GM12864 (cell line): ENCODE results near the gene USP20.

Experiments used
- DNase-seq: peaks from one replicate; pipeline ENCODE4 v3.0.0-alpha.2; 2011; ENCODE audit warnings: low read depth
- H3K4me3 ChIP-seq: 2 replicates; pipeline ENCODE4 v1.5.1; 2011; ENCODE audit warnings: mild to moderate bottlenecking, low read depth, low read length, control low read depth
- TF ChIP-seq, protein P1 (sequence below): IDR thresholded peaks from 2 replicates; pipeline ENCODE4 v1.5.1; 2011; ENCODE audit warnings: low read depth, mild to moderate bottlenecking, moderate library complexity, low read length, control low read depth, inconsistent platforms; ENCODE audit errors: missing control alignments

Gene USP20

DNA sequence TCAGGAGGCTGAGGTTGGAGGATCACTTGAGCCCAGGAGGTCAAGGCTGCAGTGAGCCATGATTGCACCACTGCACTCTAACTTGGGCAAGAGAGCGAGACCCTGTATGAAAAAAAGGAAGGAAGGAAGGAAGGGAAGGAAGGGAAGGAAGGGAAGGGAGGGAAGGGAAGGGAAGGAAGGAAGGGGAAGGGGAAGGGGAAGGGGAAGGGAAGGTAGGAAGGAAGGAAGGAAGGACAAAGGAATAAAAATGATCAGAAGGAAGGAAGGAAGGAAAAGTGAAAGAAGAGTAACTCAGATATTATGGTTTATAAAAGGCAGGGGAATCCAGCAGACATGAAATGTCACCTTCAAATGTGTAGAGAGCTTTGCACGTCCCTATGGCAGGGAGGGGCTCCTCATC is 64.4 kb downstream of the USP20 start:
- TF ChIP-seq, protein P1, sequence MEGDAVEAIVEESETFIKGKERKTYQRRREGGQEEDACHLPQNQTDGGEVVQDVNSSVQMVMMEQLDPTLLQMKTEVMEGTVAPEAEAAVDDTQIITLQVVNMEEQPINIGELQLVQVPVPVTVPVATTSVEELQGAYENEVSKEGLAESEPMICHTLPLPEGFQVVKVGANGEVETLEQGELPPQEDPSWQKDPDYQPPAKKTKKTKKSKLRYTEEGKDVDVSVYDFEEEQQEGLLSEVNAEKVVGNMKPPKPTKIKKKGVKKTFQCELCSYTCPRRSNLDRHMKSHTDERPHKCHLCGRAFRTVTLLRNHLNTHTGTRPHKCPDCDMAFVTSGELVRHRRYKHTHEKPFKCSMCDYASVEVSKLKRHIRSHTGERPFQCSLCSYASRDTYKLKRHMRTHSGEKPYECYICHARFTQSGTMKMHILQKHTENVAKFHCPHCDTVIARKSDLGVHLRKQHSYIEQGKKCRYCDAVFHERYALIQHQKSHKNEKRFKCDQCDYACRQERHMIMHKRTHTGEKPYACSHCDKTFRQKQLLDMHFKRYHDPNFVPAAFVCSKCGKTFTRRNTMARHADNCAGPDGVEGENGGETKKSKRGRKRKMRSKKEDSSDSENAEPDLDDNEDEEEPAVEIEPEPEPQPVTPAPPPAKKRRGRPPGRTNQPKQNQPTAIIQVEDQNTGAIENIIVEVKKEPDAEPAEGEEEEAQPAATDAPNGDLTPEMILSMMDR: no peak
- no peak overlapping the region for H3K4me3 ChIP-seq
- DNase-seq: no peak

DNA sequence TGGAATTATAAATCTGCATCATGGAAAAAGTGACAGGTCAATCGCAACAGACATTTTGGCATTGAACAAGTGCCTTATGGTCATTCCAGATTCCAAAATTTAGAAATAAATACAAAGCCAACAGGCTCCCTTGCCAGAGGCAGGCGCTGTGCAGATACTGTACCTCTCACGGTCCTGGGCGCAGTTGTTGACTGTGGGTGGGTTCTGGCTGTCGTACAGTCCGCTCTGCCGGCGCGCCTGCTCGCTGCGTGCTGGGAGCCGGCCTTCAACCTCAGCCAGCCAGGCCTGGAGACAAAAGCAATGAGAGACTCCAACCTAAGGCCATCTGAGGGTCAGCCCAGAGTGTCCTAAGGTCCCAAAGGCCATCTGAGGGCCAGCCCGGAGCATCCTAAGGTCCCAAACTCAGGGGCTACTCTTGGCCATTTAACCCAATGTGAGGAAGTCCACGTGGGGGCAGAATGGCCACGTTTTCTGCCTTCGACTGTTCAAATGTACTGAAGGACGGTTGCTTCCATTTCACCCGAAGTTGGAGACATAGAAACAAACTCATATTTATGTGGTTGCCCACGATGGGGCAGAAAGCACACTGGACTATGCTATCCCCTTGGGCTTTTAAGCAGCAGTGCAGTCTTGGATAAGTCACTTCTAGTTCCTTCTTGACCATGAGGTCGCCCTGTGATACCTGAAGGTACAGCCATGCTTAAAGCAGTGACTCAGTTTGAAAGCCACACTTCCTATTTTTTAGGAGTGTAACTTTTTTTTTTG is 65.2 kb downstream of the USP20 start:
- peak; percentile 73 for DNase-seq
- TF ChIP-seq, protein P1: no peak
- no peak overlapping the region for H3K4me3 ChIP-seq

DNA sequence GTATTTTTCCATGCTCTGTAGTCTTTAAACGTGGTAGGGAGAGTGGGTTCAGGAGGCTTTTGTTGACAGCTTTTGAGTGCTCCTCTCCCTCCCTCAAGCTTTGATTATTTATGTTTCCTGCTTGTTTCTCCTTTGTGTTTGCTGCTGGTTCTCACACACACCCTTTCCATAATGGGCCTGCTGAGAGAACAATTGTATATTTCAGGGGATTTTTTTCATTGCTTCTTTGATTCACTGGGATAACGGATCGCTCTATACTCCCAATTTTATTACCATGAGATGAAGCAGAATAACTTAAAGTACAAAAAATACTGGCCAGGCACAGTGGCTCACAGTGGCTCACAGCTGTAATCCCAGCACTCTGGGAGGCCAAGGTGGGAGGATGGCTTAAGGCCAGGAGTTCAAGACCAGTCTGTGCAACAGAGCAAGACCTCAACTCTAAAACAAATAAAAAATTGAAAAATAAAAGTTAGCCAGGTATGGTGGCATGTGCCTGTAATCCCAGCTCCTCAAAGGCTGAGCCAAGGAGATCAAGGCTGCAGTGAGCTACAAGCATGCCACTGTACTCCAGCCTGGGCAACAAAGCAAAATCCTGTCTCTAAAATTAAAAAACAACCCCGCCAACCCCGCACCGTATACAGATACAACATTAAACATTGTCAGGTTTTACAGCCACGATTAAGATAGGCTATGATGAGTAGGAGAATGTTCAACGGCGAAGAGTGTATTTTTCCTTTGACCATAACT is 66.9 kb downstream of the USP20 start:
- no peak overlapping the region for H3K4me3 ChIP-seq
- TF ChIP-seq, protein P1: no peak
- DNase-seq: no peak

DNA sequence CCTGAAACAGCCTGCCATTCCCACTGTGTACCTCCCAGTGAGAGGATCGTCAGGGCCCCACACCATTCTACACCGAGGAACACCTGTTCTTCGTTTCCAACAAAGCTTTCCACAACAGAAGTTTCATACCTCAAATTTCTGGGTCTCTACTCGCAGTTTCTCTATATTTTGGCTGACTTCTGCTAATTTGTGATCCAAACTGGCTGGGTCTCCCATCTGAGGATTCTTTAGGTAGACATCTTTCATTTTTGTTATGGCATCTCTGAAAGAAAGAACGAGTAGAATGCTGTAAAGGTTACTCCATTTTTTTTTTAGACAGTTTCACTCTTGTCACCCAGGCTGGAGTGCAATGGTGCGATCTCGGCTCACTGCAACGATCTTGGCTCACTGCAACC is 67.5 kb downstream of the USP20 start:
- TF ChIP-seq, protein P1: no peak
- no peak for DNase-seq
- no peak overlapping the region for H3K4me3 ChIP-seq

DNA sequence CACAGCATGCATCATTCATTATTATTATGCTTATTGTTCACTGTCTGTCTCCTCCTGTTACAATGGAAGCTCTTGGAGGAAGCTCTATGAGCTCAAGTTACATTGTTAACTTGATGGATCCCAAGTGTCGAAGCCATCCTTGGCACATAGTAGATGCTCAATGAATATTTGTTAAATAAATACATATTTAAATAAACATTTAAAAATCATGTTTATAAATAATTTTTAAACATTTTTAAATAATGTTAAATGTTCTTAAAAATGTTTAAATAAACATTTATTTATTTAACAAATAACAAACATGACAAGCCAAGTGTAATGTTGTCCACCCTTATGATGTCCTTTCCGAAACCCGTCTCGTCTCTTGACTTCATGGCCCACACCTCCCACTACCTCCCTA is 69.5 kb downstream of the USP20 start:
- TF ChIP-seq, protein P1: no peak
- no peak overlapping the region for H3K4me3 ChIP-seq

DNA sequence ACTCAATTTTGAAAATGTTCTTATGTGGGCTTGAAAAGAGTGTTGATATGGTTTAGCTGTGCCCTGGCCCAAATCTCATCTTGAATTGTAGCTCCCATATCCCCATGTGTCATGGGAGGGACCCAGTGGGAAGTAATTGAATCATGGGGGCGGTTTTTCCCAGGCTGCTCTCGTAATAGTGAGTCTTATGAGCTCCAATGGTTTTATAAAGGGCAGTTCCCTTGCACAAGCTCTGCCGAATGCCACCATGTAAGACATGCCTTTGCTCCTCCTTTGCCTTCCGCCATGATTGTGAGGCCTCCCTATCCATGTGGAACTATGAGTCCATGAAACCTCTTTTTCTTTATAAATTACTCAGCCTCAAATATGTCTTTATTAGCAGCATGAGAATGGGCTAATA is 71.0 kb downstream of the USP20 start:
- H3K4me3 ChIP-seq: no peak overlapping the region
- no peak for DNase-seq
- TF ChIP-seq, protein P1: no peak

More for the DNA sequence above, 69.5 kb downstream of the USP20 start:
- DNase-seq: no peak
